LNCaP clone FGC (cell line): Measurements from ENCODE around the gene GMDS.

Experiments used
- DNase-seq: peaks from one replicate; pipeline ENCODE4 v3.0.0-alpha.2; 2011; ENCODE audit warnings: low read depth
- H3K4me3 ChIP-seq: 2 replicates; pipeline ENCODE4 v1.5.1; 2011; ENCODE audit warnings: mild to moderate bottlenecking, low read depth, low read length, control low read depth
- CTCF ChIP-seq: IDR thresholded peaks from 2 replicates; pipeline ENCODE4 v1.5.1; 2012; ENCODE audit warnings: mild to moderate bottlenecking; ENCODE audit not compliant: control insufficient read depth, insufficient read depth; ENCODE audit errors: extremely low read depth

Gene GMDS

GRCh38 chr6:1906014-1906413 is 339.4 kb downstream of the GMDS start:
- DNase-seq = no peak
- TF ChIP-seq CTCF = no peak
- no peak overlapping the region for H3K4me3 ChIP-seq

GRCh38 chr6:1904898-1905297 is 340.5 kb downstream of the GMDS start:
- DNase-seq = no peak
- TF ChIP-seq CTCF = no peak
- no peak overlapping the region for H3K4me3 ChIP-seq

- no peak for TF ChIP-seq CTCF
- no peak overlapping the region for H3K4me3 ChIP-seq
- DNase-seq = no peak
Measured at GRCh38 chr6:1904466-1904799, 341.0 kb downstream of the GMDS start.

- TF ChIP-seq CTCF = no peak
- H3K4me3 ChIP-seq = no peak overlapping the region
- DNase-seq = no peak
Measured at GRCh38 chr6:1903780-1904465, 341.5 kb downstream of the GMDS start.

- H3K4me3 ChIP-seq = no peak overlapping the region
- TF ChIP-seq CTCF = no peak
- no peak for DNase-seq
Measured at GRCh38 chr6:1901556-1901955, 343.8 kb downstream of the GMDS start.

GRCh38 chr6:1896897-1897296 is 348.5 kb downstream of the GMDS start:
- no peak for DNase-seq
- no peak for TF ChIP-seq CTCF
- H3K4me3 ChIP-seq = no peak overlapping the region

GRCh38 chr6:1895721-1896120 is 349.7 kb downstream of the GMDS start:
- H3K4me3 ChIP-seq = no peak overlapping the region
- no peak for DNase-seq
- no peak for TF ChIP-seq CTCF
